ENCODE measurements around the gene CDK11B. TPM values are rescaled to one million over a fixed set of nuclear protein-coding genes. Genes with fewer than 3 reads are reported as not detected.

The CDK11B gene
- total RNA-seq, 1 donor from 2014 or later = 24.3 TPM

DNA sequence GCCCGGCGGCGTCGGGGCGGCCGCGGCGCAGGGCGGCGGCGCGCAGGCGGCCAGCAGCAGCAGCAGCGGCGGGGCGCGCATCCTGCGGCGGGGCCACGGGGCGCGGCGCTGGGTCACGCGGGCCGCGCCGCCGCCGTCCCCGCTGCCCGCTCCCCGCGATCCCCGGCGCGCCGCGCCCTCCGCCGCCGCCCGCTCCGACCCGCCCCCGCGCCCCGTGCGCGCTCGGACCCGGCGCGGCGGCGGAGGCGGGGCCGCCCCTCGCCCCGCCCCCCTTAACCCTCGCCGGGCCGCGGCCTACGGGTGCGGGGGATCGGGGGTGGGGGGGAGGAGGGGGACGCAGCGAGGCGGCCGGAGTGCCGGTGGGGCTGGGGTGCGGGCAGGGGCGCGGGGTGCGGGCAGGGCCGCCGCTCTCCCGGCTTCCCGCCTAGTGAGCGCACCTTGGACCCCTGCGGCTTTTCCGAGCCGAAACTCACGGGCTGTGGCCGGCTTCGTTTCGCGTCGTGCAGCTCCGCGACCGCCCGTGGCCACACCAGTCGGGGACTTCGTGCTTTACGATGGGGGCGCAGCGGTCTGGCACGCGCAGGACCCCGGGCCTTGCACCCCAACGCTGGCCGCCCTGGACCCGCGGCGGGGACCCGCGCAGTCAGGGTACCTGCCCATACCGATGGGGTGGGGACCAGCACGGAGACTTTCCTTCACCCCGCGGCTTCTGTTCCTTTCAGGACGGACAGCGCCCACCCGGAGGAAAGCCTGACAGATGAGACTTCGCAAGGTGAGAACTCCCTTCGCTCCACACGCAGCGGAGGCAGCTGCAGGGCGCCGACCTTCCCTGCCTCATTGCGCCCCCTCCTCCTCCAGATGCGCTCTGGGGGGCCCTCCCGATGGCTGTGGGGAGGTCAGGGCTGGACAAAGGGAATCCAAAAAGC is 58.6 kb downstream of the CDK11B start, which contains the start of gene FNDC10:
Gene FNDC10 (minus strand): TSS at position 201 of the 926 bp plus-strand sequence. CDS start 120 bp downstream, at position 81.
- H3K27ac ChIP-seq (replicated peaks) = no peak within 1 kb of the TSS
- TF ChIP-seq CTCF (IDR thresholded peaks at IDR 0.05; ENCODE audit: borderline replicate concordance) = no peak
- H3K4me3 ChIP-seq = peak within 1 kb of the TSS; percentile 64
- DNase-seq = no peak
- no peaks in the 10 kb centered on the region for H3K9me3 ChIP-seq (replicated peaks)
- no peaks in the 10 kb centered on the region for H3K36me3 ChIP-seq
- H3K4me1 ChIP-seq = peaks cover 27% of the 10 kb centered on the region
- intact Hi-C loops (cut with micrococcal nuclease) = no loop called here
- H3K27me3 ChIP-seq (ENCODE audit: low read depth) = peaks cover 84% of the 10 kb centered on the region

- H3K9me3 ChIP-seq (replicated peaks) = no peaks in the 10 kb centered on the region
- TF ChIP-seq CTCF (IDR thresholded peaks at IDR 0.05; ENCODE audit: borderline replicate concordance) = no peak
- no peak for DNase-seq
- intact Hi-C loops (cut with micrococcal nuclease) = no loop called here
- no peak overlapping the region for H3K27ac ChIP-seq (replicated peaks)
- no peaks in the 10 kb centered on the region for H3K36me3 ChIP-seq
- H3K4me1 ChIP-seq = peaks cover 27% of the 10 kb centered on the region
- peaks cover 77% of the 10 kb centered on the region for H3K27me3 ChIP-seq (ENCODE audit: low read depth)
- peak overlapping the region; percentile 56 for H3K4me3 ChIP-seq
These were observed 59.5 kb downstream of the CDK11B start for GRCh38 chr1:1599030-1599934.

- H3K27me3 ChIP-seq (ENCODE audit: low read depth) = peaks cover 72% of the 10 kb centered on the region
- H3K4me1 ChIP-seq = peaks cover 27% of the 10 kb centered on the region
These were observed 60.1 kb downstream of the CDK11B start for GRCh38 chr1:1598720-1599029.

GRCh38 chr1:1598051-1598719 is 60.6 kb downstream of the CDK11B start:
- H3K4me3 ChIP-seq = no peak overlapping the region
- H3K4me1 ChIP-seq = peaks cover 27% of the 10 kb centered on the region
- H3K9me3 ChIP-seq (replicated peaks) = no peaks in the 10 kb centered on the region
- no peaks in the 10 kb centered on the region for H3K36me3 ChIP-seq
- H3K27me3 ChIP-seq (ENCODE audit: low read depth) = peaks cover 67% of the 10 kb centered on the region
- intact Hi-C loops (cut with micrococcal nuclease) = no loop called here
- no peak for DNase-seq
- no peak overlapping the region for H3K27ac ChIP-seq (replicated peaks)
- no peak for TF ChIP-seq CTCF (IDR thresholded peaks at IDR 0.05; ENCODE audit: borderline replicate concordance)

More at GRCh38 chr1:1598720-1599029, 60.1 kb downstream of the CDK11B start:
- DNase-seq = no peak
- H3K27ac ChIP-seq (replicated peaks) = no peak overlapping the region
- H3K4me3 ChIP-seq = no peak overlapping the region
- H3K36me3 ChIP-seq = no peaks in the 10 kb centered on the region
- TF ChIP-seq CTCF (IDR thresholded peaks at IDR 0.05; ENCODE audit: borderline replicate concordance) = no peak
- intact Hi-C loops (cut with micrococcal nuclease) = no loop called here
- H3K9me3 ChIP-seq (replicated peaks) = no peaks in the 10 kb centered on the region

All from left ventricle myocardium inferior (tissue), 1 donor.